Stimulated activated CD8-positive, alpha-beta memory T cell treated with anti-CD3 and anti-CD28 coated beads, Interleukin-4, amount 100 ng/mL, for 48 hours (primary cell): Measurements from ENCODE around the gene TREML2.
"Not testable (repeated sequence)": the region's sequence is repeated elsewhere in the genome, so short reads cannot be mapped to it uniquely, and the experiment has no call there.

ENCODE experiments used
- DNase-seq: peaks from one replicate; pipeline ENCODE4 v3.0.0-alpha.2; 2020

TREML2 gene

DNA sequence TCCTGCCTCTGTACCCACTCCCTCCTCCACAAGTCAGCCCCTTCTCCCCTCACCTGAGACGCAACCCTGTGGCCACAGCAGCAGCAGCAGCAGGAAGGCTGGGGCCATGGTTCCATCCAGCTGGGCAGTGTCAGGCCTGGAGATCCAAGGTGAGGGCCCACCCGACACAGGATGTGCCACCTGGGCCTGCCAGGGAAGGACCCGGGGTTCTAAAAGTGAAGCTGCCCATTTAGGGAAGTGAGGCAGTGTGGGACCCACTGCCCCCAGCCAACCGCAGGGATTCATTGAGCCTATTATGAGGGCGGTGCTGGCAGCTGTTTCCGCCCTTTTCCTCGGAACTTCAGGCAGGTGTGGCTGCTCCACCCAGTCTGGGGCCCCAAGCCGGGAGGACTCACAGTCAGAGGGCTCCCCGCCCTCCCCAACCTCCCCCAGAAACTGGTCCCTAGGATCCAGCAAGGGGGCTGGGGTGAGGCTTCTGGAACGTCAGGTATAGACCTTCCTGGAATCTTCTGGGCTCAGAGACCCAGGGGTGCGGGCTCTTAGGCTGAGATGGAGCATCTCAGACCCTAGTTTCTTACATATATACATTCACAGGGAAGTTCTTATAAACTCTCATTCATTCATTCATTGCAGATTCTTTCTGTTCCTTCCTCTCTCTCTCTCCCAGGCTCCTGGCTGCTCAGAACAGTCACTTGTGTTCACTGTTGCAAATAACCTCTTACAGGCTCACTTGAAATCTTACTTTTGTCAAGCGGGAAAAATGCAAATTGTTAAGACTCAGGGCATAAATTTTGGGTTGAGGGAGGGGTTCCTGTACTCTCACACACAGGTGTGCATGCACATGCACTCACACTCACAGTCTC lies at the start of gene TREML2:
Gene TREML2, minus strand, starts transcription at position 249 of the 863 bp plus-strand sequence. Its CDS starts 141 bp downstream, at position 108.
- DNase-seq = peak; percentile 49

GRCh38 chr6:41247882-41248705 lies 47.1 kb upstream of the TREML2 start:
- no peak for DNase-seq

GRCh38 chr6:41247288-41247865 lies 46.4 kb upstream of the TREML2 start:
- DNase-seq = no peak

- not testable (repeated sequence) for DNase-seq
Observed at GRCh38 chr6:41246529-41246928, 45.6 kb upstream of the TREML2 start.

DNA sequence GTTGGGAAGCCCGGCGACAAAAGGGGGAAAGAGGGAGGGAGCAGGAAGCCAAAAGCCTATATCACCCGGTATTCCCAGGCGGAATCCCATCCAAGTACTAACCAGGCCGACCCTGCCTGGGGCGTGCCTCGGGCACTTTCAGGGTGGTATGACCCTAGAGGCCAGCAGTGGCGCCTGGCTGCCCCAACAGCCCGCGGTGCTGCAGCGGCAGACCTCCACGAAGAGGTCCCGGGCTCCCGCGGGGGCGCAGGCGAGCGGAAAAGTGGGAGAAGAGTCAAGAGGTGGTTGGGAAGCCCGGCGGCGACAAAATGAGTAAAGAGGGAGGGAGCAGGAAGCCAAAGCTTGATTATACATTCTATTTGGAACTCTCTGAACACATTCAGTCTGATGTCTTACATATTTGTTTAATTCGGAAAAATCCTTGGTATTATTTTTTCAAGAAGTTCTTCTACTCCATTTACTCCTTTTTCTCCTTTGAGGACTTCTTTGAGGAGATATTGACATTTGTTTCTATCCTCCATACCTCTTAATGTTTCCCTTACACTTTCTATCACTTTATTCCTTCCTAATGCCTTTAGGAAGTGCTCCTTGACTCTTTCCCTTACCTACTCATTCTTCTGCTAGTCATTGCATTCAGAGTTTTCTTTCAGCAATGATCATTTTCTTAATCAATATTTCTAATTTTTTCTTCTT lies 38.7 kb upstream of the TREML2 start:
- no peak for DNase-seq

DNA sequence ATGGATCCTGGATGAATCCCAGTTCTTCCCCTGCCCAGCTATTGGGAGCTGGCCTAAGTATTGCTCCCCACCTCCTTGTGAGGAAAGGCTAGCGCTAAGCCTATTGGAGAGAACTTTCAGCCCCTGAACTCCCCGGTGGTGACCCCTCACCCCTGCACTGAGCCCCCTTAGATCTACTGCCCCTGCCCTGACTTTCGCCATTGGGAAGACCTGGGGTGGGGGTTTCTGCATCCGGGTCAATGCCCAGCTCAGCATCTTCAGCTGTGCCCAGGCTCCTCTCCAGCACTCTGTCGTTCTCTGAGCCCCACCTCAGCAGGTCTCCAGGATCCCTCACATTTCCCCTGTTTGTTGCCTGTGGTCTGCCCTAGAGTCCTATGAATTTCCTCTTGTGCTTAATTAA lies 36.2 kb upstream of the TREML2 start:
- DNase-seq = no peak

GRCh38 chr6:41236276-41236675 lies 35.3 kb upstream of the TREML2 start:
- DNase-seq = no peak

DNA sequence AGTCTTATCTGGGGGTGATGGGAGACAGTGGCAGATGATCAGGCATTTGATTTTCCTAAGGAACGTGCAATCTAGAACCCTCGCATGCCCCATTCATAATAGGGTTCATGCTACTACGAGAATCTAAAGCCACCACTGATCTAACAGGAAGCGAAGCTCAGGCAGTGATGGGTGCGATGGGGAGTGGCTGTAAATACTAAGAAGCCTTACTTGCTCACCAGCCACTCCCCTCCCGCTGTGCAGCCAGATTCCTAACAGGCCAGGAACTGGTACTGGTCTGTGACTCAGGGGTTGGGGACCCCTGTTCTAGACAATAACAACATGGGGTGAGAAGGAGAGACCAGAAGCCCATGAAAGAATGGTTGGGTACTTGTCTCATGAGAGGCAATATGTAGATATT lies 31.7 kb upstream of the TREML2 start:
- no peak for DNase-seq

DNA sequence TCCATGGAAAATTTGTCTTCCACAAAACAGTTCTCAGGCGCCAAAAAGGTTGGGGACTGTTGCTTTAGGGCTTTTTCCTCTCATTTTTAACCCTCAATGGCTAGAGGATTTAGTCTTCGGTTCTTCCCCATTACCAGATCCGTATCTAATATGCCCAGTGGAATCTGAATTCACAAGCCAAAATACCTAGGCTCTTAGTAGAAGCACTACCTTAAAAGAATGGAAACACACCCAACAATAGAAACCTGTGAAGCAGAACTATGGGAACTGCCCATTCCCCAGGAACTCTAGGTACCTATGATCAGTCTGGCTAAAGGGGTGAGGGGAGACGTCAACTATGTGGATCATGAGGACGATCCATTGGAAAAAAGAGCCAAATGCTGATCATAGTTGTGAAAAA lies 30.3 kb upstream of the TREML2 start:
- DNase-seq = no peak

- no peak for DNase-seq
Observed at GRCh38 chr6:41229721-41230120, 28.8 kb upstream of the TREML2 start.

DNA sequence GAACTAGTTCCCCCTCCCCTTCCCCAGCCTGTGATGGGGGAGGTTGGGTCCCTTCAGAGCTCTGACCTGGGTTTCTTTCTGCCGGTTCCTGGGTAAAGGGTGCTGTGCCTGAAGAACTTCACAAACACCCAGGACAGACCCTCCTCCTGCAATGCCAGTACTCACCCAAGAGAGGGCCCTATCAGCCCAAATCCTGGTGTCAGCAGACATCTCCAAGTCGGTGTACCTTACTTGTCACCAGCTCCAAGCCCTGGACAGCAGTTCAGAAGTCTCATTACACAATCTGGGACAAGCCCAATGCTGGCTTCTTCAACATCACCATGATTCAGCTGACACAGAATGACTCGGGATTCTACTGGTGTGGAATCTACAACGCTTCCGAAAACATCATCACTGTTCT lies 27.7 kb upstream of the TREML2 start:
- no peak for DNase-seq

DNA sequence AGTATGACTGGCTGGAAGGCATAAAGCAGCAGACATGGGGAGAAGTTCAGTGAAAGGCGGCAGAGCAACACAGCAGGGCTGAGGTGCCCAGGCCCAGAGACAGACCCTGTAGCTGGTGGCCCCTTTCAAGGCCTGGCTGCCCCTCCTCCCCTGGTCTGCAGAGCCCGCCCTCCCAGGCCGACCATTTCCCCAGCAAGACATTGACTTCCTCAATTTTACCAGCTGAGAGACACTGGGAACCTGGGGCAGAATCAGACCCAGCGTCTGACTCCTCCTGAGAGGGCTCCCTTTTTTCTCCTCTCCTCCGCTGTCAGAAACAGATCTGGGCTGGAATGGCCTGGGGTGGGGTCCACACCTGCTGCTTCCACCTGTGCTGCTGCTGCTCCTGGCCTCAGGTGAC lies 27.1 kb upstream of the TREML2 start, which contains the start of gene TREML4:
Gene TREML4, plus strand, starts transcription at position 254 of the 400 bp plus-strand sequence. Its CDS starts 79 bp downstream, at position 333.
- no peak for DNase-seq

DNA sequence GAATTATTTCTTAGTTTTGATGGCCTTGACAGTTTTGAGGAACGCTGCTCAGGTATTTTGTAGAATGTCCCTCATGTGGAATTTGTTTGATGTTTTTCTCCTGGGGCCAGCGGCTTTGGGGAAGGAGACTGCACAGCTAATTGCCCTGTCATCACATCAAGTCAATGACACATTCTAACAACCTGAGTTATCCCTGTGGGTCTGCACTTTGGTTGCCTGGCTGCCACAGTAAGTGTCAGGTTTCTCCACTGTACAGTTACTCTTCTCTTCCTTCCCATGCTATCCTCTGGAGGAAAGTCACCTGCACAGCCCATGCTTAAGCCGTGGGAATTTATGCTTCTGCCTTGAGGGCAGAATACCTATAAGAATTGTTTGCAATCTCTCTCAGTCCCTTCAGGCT lies 25.8 kb upstream of the TREML2 start:
- DNase-seq = no peak

DNA sequence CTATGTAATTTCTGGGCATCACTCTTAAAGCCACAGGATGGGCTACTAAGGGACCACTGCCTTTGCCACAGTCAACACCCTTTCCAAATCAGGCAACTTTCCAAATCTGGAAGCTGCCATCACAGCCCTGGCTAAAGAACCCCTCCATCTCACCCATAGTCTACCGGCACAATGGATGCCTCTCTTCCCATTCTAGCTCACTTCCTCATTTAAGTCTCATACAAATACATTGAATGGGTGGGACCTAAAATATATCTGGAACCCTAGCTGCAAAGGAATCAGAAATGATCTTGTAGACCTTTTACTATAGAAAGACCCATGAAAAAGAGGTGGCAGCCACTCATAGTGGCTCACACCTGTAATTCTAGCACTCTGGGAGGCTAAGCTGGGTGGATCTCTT lies 23.9 kb upstream of the TREML2 start:
- DNase-seq = no peak

GRCh38 chr6:41222513-41222912 lies 21.6 kb upstream of the TREML2 start:
- DNase-seq = no peak

DNA sequence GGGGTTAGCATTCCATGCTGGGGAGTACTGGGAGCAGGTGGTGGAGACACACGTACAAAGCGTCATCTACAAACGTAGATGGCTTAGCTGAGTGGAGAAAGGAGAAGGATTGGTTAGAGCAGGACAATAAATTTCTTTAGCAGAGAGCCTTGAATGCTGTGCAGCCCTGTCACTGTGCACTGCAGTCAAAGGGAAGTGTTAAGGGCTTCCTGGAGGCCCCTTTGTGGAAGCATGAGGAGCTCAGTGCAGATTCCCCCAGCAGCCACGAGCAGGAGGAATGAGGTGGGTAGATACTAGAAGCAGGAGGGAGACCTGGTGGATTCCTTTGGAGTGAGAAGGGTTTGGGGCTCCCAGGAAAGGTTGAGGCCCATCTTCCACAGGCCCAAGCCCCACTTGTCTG lies 21.1 kb upstream of the TREML2 start:
- DNase-seq = no peak

DNA sequence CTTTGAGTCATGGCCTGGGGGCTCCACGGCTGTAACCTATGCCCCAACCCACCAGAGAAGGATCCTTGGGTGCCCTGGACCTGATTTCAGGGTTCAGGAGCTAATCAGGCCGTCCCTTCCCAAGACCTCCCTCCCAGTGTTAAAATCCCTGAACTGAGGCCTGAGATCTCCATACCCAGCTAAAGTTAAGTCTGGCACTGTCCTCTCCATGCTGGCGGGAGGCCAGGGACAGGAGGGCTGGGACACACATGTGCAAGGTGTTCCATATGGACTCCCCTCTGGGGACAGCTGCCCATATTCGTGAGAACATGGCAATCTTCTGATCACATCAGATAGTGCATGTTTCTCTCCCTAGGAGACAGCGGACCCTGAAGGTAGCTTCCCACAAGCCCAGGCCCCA lies 15.7 kb upstream of the TREML2 start:
- no peak for DNase-seq

DNA sequence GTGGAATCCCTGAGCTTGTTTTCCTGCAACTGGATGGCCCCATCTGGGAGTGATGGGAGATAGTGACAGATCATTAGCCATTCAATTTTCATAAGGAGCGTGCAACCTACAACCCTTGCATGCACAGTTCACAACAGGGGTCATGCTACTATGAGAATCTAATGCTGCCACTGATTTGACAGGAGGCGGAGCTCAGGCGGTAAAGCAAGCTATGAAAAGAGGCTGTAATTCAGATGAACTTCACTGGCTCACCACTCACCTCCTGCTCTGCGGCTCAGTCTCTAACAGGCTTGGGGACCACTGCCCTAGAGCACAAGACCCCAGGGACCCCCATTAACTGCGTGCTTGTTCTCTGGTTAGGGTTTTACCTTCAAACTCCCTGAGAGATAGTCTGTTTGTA lies 14.8 kb upstream of the TREML2 start:
- no peak for DNase-seq

DNA sequence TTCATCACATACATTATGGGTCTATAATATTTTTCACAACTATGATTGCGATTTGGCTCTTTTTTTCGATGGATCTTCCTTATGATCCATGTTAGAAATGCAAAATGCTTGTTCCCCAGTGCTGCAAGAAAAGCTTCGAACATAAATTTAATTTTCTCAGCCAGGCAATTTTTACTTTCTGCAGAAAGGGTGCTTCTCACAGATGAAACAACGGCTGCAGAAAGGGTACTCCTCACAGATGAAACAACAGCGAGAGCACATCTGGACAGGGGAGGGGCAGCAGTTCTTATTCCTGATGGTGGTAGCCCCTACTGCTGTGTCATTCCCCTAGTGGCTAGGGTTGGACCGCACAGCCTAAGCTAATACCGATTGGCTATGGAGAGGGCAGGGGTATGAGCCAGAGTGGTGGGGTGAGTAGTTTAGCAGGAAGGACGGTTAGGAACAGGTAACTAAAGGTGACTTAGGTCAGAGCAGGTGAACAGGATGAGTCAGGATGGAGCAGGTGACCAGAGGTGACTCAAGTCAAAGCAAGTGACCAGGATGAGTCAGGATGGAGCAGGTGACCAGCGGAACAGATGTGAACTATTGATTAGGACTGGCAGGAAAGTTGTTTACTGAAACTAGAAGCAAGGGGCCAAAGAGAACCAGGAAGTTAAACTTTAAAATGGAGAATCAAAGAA lies 13.8 kb upstream of the TREML2 start:
- no peak for DNase-seq

DNA sequence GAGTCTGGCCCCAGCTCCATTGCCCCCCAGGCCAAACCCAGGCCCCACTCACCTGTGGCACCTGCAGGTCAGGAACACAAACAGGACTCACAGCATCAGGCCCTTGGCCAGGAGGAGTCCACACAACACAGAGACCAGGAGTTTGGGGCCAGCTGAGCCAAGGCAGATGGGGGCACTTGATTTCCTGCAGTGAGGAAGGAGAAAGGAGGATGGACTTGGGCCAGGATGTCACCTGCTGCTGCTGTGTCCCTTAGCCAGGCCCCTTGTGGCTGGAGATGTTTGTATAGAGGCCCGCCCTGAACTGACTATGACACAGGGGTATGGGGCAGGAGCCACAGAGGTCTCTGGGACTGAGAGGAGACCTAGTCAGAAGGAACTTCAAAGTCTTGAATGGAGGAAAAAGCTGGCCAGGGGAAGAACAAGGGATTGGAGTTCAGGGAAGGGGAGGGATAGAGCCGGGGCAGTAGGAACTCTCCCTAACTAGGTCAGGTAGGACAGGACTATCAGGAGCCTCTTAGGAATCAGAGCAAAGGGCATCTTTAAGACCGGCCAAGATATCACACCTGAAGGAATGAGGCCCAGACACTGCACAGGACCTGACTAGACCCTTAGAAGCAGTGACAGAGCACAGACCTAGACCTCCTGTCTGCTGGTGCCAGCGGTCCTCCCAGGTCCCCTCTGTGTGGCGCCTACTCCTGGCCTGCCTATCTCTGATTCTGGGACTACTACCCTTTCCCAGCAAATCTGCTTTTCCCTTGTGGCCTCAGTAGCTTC lies 8.8 kb upstream of the TREML2 start:
- no peak for DNase-seq

DNA sequence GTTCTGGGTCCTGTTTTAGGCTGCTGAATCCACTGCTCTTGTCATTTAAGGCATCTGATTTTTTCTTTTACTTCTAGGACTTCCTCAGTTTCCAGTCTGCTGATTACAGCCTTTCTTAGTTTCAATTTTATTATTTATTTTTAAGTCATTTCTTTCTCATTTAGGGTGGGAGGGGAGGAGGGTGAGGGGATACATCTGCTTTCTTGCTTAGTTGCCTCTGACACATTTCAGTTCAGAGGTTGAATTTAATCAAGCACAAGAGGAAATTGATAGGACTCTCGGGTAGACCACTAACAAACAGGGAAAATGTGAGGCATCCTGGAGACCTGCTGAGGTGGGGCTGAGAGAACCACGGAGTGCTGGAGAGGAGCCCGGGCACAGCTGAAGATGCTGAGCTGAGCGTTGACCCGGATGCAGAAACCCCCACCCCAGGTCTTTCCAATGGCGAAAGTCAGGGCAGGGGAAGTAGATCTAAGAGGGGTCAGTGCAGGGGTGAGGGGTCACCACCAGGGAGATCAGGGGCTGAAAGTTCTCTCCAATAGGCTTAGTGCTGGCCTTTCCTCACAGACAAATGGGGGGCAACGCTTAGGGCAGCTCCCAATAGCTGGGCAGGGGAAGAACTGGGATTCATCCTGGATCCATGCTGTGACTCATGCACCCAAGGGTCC lies 7.6 kb upstream of the TREML2 start:
- peak; percentile 14 for DNase-seq
